CD4-positive, alpha-beta T cell treated with Interleukin-6 at 100 ng/mL for 8 hours (primary cell): ENCODE results near the gene TRAK1.

Experiments used
- DNase-seq: peaks from one replicate; pipeline ENCODE4 v3.0.0-alpha.2; 2020; ENCODE audit warnings: mixed read lengths, low spot score

TRAK1 gene

GRCh38 chr3:42067326-42067725, 23.8 kb upstream of the TRAK1 start:
- DNase-seq: no peak

GRCh38 chr3:42068303-42069088, 22.7 kb upstream of the TRAK1 start:
- no peak for DNase-seq

GRCh38 chr3:42070089-42070488, 21.1 kb upstream of the TRAK1 start:
- DNase-seq: no peak

DNA sequence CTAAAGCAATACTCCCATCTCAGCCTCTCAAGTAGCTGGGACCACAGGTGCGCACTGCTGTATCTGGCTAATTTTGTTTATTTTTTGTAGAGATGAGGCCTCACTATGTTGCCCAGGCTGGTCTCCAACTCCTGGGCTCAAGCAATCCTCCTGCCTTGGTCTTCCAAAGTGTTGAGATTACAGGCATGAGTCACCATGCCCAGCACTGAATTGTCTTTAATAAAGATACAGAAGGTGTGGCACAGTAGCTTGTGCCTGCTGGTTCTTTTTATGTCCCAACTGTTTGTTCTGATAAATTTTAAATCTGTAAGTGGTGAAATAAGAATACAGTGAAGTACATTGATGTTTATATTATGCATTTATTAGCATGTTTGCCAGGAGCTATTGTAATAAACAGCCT, 20.6 kb upstream of the TRAK1 start:
- DNase-seq: no peak

DNA sequence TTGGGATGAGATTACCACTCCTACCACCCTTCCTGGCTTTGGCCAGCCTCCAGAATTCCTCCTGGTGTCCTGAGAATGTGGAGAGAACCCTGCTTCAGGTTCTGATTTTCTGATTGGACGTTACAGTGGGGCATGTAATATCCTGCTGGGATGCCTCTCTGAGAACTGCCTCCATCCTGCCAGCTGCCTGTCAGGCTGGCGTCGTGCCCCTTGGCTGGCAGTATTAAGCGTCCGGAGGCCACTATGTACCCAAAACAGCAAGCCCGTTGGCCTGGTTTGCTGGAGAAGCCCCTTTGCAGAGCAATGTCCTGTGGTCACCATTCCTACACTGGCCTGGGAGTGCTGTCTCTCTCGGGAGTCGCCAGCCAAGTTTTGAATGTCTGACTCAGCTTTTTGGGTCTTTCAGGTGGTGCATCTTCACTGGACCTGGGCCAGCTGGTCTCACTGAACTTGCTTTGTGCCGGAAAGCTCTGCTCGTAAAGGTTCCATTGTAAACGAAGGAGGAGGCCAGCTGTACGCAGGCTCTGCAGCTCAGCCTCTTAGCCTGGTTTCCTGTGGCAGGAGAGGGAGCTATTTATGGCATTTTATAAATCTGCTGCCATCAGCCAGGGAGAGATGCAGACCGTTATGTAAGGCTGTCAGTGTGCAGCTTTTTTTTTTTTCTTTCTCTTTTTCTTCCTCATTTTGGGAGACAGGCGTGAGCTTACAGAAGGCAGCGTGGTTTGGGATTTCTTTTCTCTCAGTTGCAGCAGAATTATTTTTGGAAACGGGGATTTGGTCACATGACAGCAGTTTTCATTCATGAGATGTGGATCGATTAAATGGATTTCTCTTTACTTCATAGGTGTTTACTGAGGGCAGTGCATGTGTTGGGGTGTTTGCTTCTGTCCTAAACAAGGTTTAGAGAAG, 19.0 kb upstream of the TRAK1 start:
- no peak for DNase-seq

DNA sequence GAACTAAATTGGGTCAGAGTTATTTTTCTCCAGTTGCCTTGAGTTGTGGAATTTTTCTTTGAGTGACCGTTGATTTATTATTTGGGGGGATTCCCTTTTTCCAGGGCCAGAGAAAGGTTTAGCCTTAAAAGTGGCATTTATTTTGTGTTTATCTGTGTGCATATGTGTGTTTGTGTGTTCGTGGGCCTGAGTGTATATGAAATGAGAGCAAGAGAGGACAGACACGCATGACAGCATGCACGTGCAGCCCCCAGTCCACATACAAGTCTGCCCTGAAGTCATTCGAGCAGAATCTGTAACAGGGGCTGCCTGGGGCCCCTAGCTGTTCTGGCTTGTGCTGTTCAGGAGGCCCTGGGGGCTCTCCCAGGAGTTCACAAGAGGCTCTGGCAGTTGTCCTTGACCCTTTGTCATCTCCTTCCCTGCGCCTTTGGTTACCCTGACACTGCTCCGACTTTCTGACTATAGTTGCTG, 18.3 kb upstream of the TRAK1 start:
- DNase-seq: no peak

- no peak for DNase-seq
Observed at GRCh38 chr3:42077785-42078184, 13.4 kb upstream of the TRAK1 start.

DNA sequence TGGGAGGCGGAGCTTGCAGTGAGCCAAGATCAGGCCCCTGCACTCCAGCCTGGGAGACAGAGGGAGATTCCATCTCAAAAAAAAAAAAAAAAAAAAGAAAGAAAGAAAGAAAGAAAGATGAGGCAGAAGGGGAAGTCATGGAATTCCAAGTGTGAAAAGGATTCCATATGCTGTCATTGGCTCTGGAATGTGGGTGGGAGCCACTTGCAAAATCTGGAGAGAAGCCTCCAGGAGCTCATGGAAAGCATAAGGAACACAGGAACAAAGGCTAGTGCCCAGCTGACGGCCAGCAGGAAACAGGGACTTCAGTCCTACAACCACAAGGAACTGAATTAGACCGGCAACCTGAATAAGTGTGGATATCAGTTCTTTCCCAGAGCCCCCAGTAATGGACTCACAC, 12.5 kb upstream of the TRAK1 start:
- no peak for DNase-seq

- DNase-seq: no peak
Observed at GRCh38 chr3:42079701-42080452, 11.3 kb upstream of the TRAK1 start.

- DNase-seq: peak; percentile 9
Observed at GRCh38 chr3:42080453-42080872, 10.7 kb upstream of the TRAK1 start.

- no peak for DNase-seq
Observed at GRCh38 chr3:42081838-42082473, 9.2 kb upstream of the TRAK1 start.

GRCh38 chr3:42084586-42084985, 6.6 kb upstream of the TRAK1 start:
- no peak for DNase-seq

GRCh38 chr3:42085641-42086376, 5.3 kb upstream of the TRAK1 start:
- DNase-seq: no peak

- DNase-seq: no peak
Observed at GRCh38 chr3:42088803-42089530, 2.2 kb upstream of the TRAK1 start.

GRCh38 chr3:42092006-42092405, 849 bp downstream of the TRAK1 start:
- DNase-seq: no peak

DNA sequence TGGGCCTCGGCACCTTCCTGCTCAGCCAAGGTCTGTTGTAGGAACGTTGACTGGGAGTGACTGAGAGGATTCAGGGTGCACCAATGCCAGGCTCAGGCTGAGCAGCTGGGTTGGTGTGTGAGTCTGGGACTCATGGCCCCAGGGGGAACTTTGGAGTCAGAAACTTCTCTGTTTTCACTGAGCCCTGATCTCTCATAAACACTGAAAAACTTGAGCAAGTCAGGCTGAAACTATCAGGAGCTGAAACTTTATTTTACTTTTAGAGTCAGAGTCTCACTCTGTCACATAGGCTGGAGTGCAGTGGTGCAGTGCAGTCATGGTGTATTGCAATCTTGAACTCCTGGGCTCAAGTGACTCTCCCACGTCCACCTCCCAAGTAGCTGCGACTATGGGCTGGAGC, 3.0 kb downstream of the TRAK1 start:
- no peak for DNase-seq

DNA sequence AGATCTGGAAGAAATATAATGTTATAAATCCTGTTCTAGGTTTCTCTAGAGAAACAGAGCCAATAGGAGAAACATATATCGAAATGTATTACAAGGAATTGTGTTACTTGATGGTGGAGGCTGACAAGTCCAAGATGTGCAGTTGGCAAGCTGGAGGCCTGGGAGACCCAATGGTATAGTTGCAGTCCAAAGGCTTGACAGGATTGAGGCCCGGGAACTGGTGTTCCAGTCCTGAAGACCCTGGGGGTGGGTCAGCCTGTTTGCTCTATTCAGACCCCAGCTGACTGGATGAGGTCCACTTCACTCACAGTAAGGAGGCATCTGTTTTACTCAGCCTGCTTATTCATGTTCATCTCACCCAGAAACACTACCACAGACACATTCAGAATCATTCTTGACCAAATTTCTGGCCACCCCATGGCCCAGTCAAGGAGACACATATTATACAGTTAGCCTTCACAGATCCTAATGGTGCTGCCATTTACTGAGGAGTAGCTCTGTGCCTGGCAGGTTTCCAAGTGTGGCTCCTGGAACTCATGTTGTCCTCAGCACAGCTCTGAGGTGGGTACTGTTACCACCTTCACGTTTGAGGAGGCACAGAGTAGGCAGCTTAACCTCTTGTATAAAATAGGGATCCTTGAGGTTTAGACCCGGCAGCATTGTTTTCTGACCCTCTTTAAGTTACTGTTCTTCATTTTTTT, 3.7 kb downstream of the TRAK1 start:
- no peak for DNase-seq

- DNase-seq: no peak
Observed at GRCh38 chr3:42095540-42095939, 4.4 kb downstream of the TRAK1 start.

DNA sequence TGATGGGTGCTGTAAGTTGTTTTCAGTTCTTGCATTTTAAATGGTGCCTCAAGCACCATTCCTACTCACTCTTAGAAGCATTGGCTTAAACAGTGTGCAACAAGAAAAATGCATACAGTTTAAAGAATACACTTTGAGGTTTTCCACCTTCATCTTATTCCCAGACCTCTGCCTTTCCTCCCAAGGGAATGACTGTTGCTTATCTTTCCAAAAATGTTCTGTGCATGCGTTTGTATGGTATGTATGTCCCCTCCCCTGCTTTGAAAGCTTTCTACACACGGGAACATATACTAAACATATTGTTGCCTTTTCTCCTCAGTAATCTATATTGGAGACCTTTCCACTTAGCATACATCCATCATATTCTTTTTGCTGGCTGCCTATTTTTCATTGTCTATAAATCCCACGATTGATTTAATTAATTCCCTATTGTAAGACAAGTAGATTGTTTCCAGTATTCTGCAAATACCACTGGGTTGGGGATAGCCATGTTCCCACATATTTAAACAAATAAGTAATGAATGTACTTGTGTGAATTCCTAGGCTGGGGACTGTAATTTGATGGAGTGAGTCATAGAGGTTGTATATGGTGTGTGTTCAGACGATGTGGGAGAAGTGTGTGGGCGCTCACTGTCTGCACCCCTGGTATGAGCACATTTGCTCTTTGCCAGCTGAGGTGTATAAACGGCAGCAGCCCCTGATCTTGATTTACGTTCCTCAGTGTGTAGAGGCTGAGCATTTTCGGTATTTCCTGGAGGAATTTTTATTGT, 5.8 kb downstream of the TRAK1 start:
- DNase-seq: no peak
